Spleen (tissue), 7 donors: Measurements from ENCODE around the gene CPNE2.

Experiments used
- POLR2A ChIP-seq, 3 donors: fragments of 450-650 bp; IDR thresholded peaks; one replicate each; pipeline ENCODE4 v1.5.1; 2017; ENCODE audit warnings: antibody characterized with exemption in 3 of 3, mild to moderate bottlenecking in 1 of 3
- POLR2AphosphoS5 ChIP-seq, 3 donors: sonication (generic); formaldehyde crosslinking; IDR thresholded peaks; one replicate each; pipeline ENCODE4 v1.5.1; 2017; ENCODE audit warnings: antibody characterized with exemption in 3 of 3
- TF ChIP-seq, protein P1 (sequence below), 11 experiments: fragments of 200-600 bp in 7 of 11; fragments of 450-650 bp in 4 of 11; sonication (generic) in 4 of 11; IDR thresholded peaks in 8 of 11; conservative IDR thresholded peaks in 3 of 11; 1 replicate in 7 of 11; 2 replicates in 4 of 11; pipeline versions ENCODE4 v1.4.0 to v1.8.0; 2016 to 2021; ENCODE audit warnings: antibody characterized with exemption in 11 of 11, inconsistent platforms in 4 of 11, mild to moderate bottlenecking in 1 of 11
- donor health status: DM: no; HTN: no; CAD: no; lungs with moderate emphysema.
- donor health status: DM: no; HTN: no; CAD: no.
- donor health status: DM: no; HTN: no; CAD: no.

DNA sequence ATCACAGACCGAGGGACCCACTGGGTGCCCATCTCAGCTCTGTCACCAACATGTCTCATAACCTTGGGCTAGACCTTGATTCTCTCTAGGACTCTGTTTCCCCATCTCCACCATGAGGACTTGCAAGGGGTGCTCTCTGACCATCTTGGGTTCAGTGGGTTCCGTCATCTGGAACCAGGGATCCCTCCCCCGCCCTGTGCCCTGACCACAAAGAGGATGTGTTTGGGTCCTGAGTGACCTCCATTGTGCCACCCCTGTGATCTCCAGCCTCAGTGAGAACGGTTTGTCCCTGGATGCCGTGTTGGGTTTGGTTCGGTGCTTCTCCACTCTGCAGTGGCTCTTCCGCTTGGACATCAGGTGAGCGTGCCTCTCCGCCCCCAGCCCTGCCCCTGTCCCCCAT is 49.1 kb upstream of the CPNE2 start:
- TF ChIP-seq, protein P1, sequence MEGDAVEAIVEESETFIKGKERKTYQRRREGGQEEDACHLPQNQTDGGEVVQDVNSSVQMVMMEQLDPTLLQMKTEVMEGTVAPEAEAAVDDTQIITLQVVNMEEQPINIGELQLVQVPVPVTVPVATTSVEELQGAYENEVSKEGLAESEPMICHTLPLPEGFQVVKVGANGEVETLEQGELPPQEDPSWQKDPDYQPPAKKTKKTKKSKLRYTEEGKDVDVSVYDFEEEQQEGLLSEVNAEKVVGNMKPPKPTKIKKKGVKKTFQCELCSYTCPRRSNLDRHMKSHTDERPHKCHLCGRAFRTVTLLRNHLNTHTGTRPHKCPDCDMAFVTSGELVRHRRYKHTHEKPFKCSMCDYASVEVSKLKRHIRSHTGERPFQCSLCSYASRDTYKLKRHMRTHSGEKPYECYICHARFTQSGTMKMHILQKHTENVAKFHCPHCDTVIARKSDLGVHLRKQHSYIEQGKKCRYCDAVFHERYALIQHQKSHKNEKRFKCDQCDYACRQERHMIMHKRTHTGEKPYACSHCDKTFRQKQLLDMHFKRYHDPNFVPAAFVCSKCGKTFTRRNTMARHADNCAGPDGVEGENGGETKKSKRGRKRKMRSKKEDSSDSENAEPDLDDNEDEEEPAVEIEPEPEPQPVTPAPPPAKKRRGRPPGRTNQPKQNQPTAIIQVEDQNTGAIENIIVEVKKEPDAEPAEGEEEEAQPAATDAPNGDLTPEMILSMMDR (IDR thresholded peaks at IDR 0.05 in 8 of 11, conservative IDR thresholded peaks at IDR 0.05 in 3 of 11) = no peak
- peak in 2 of 3 donors; percentile 21 to 31 for TF ChIP-seq POLR2AphosphoS5 (IDR thresholded peaks at IDR 0.05)
- TF ChIP-seq POLR2A (IDR thresholded peaks at IDR 0.05) = no peak
